ENCODE measurements around the gene CCDC112. TPM values are rescaled to one million over a fixed set of nuclear protein-coding genes. Genes with fewer than 3 reads are reported as not detected.
A peak's percentile ranks its signal among the peaks of the same experiment; 100 is the strongest.

CCDC112 gene, protein sequence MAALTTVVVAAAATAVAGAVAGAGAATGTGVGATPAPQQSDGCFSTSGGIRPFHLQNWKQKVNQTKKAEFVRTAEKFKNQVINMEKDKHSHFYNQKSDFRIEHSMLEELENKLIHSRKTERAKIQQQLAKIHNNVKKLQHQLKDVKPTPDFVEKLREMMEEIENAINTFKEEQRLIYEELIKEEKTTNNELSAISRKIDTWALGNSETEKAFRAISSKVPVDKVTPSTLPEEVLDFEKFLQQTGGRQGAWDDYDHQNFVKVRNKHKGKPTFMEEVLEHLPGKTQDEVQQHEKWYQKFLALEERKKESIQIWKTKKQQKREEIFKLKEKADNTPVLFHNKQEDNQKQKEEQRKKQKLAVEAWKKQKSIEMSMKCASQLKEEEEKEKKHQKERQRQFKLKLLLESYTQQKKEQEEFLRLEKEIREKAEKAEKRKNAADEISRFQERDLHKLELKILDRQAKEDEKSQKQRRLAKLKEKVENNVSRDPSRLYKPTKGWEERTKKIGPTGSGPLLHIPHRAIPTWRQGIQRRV
- total RNA-seq (2021): 13.0 and 13.2 TPM in 2 replicates
- long read RNA-seq, partial matches to known transcripts: 22 of 26 reads
- long read RNA-seq, other reads (novel, unspliced or antisense): 4 of 26 reads

- H3K79me1 ChIP-seq (ENCODE audit: insufficient read depth, low read depth, low read length, poor library complexity, severe bottlenecking): no peaks in the 10 kb centered on the region
- Mint-ChIP-seq H3K27ac (peak within 1 kb of the TSS; percentile 4 to 98 (median 37); a peak in 4 of 7 replicates), H3K4me3 (peak within 1 kb of the TSS; percentile 96 to 100), H3K27me3 (ENCODE audit: low read depth) (peaks cover 3% of the 10 kb centered on the region; the same call in 1 of the 2 replicates), H3K9me3 (peaks cover 2 to 5% of the 10 kb centered on the region in 2 experiments; a peak in 3 of 5 replicates), H3K4me1 (peaks cover 14 to 16% of the 10 kb centered on the region in 2 experiments), H3K36me3 (ENCODE audit: insufficient read depth in 1 of 3, low read depth in 3 of 3) (peaks cover 3 to 19% (median 18%) of the 10 kb centered on the region in 3 experiments)
- peak; percentile 90 for DNase-seq
- no peak within 1 kb of the TSS for H3K23ac ChIP-seq (ENCODE audit: insufficient read length, low read depth, low read length)
- H2BK20ac ChIP-seq (ENCODE audit: low read depth, low read length, poor library complexity, severe bottlenecking): no peak within 1 kb of the TSS
- H2BK5ac ChIP-seq (ENCODE audit: insufficient read length, low read length): no peak within 1 kb of the TSS
- H3K27ac ChIP-seq (ENCODE audit: insufficient read length, low read depth, low read length): no peak within 1 kb of the TSS
- H3K56ac ChIP-seq (ENCODE audit: insufficient read length, low read depth, low read length): no peak within 1 kb of the TSS
- no peaks in the 10 kb centered on the region for H3K9me3 ChIP-seq (ENCODE audit: control insufficient read depth, low read depth, low read length)
- peak within 1 kb of the TSS; percentile 75 for H4K5ac ChIP-seq (ENCODE audit: insufficient read length, low read depth, low read length)
- H3K4me2 ChIP-seq (ENCODE audit: insufficient read depth, insufficient read length, low read length): peak within 1 kb of the TSS; percentile 99
- H2AFZ ChIP-seq (ENCODE audit: low read length): peak within 1 kb of the TSS; percentile 93
- H3K9ac ChIP-seq (ENCODE audit: extremely low read depth, insufficient read length, low read length): peak within 1 kb of the TSS; percentile 95
- H4K8ac ChIP-seq (replicated peaks; ENCODE audit: insufficient read length, low read depth, low read length): no peak within 1 kb of the TSS
- H4K20me1 ChIP-seq (ENCODE audit: control insufficient read depth, insufficient read depth, insufficient read length): no peaks in the 10 kb centered on the region
- H2AK5ac ChIP-seq (ENCODE audit: insufficient read length, low read length): no peak within 1 kb of the TSS
- H3T11ph ChIP-seq (ENCODE audit: low read length): no peak within 1 kb of the TSS
- no peak within 1 kb of the TSS; the same call in 1 of the 2 replicates for H2BK15ac ChIP-seq (ENCODE audit: low read depth, low read length)
- WGBS (ENCODE audit: extremely low coverage, insufficient read length, low lambda C conversion rate): no CpG with 5 or more reads among the region's 86 CpGs
- H3K4ac ChIP-seq (ENCODE audit: low read depth, low read length): no peak within 1 kb of the TSS; the same call in 1 of the 2 replicates
- peaks cover 11% of the 10 kb centered on the region; the same call in 1 of the 2 replicates for H3K79me2 ChIP-seq (ENCODE audit: insufficient read depth, low read length)
- TF ChIP-seq, protein P1, sequence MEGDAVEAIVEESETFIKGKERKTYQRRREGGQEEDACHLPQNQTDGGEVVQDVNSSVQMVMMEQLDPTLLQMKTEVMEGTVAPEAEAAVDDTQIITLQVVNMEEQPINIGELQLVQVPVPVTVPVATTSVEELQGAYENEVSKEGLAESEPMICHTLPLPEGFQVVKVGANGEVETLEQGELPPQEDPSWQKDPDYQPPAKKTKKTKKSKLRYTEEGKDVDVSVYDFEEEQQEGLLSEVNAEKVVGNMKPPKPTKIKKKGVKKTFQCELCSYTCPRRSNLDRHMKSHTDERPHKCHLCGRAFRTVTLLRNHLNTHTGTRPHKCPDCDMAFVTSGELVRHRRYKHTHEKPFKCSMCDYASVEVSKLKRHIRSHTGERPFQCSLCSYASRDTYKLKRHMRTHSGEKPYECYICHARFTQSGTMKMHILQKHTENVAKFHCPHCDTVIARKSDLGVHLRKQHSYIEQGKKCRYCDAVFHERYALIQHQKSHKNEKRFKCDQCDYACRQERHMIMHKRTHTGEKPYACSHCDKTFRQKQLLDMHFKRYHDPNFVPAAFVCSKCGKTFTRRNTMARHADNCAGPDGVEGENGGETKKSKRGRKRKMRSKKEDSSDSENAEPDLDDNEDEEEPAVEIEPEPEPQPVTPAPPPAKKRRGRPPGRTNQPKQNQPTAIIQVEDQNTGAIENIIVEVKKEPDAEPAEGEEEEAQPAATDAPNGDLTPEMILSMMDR (conservative IDR thresholded peaks at IDR 0.05): no peak; the same call in 2 of the 3 replicates
- peak within 1 kb of the TSS; percentile 98 for H3K14ac ChIP-seq (ENCODE audit: insufficient read depth, low read length)
- H3K23me2 ChIP-seq (ENCODE audit: insufficient read length, low read depth, low read length, poor library complexity, severe bottlenecking): peaks cover 10% of the 10 kb centered on the region
- peak within 1 kb of the TSS; percentile 92 for H3K18ac ChIP-seq (ENCODE audit: insufficient read length, low read depth, low read length)
- no peaks in the 10 kb centered on the region for H3K27me3 ChIP-seq (ENCODE audit: insufficient read depth, low read length)
- H3K4me1 ChIP-seq (ENCODE audit: insufficient read depth, low read length): no peaks in the 10 kb centered on the region; the same call in 1 of the 2 replicates
- H2BK12ac ChIP-seq (ENCODE audit: insufficient read length, low read depth, low read length): no peak within 1 kb of the TSS
- H4K91ac ChIP-seq (ENCODE audit: insufficient read length, low read depth, low read length): no peak within 1 kb of the TSS
- peak within 1 kb of the TSS; percentile 12 for H2BK120ac ChIP-seq (ENCODE audit: low read depth, low read length, poor library complexity, severe bottlenecking)
Observed at GRCh38 chr5:115296124-115297022, at the start of gene CCDC112. TSS of gene CCDC112 (minus strand) at chr5:115296654. CDS start at chr5:115296543, 111 bp downstream.

Measured in H9 (cell line).